ENCODE results near the gene IRX5.

Gene IRX5

GRCh38 chr16:54933281-54934011, 2.8 kb downstream of the IRX5 start:
- H3K27me3 ChIP-seq: peaks cover 71 to 91% (median 85%) of the 10 kb centered on the region in 11 experiments
- no peak overlapping the region for H3K27ac ChIP-seq
- TF ChIP-seq Cebpa-rat (IDR thresholded peaks at IDR 0.05): no peak
- H3K4me3 ChIP-seq: peak overlapping the region in 5 of 10 experiments; percentile 12 to 23 (median 21); a peak in 6 of 20 replicates
- peaks cover 36 to 54% (median 45%) of the 10 kb centered on the region in 10 experiments for H3K4me1 ChIP-seq
- H3K9me3 ChIP-seq (replicated peaks in 1 of 11): peaks cover 0 to 16% (median 14%) of the 10 kb centered on the region in 11 experiments; a peak in 14 of 22 replicates
- no peak overlapping the region for H3K9ac ChIP-seq
- H3K36me3 ChIP-seq: no peaks in the 10 kb centered on the region
- H4K20me1 ChIP-seq: peaks cover 6 to 75% (median 67%) of the 10 kb centered on the region in 11 experiments; a peak in 20 of 22 replicates
- H3K4me2 ChIP-seq: peak overlapping the region in 7 of 11 experiments; percentile 4 to 76 (median 23); a peak in 9 of 22 replicates

- H3K4me2 ChIP-seq: 0 out of 22 replicates have a peak overlapping the region, but pooled peaks of 1 of the 11 experiments have one; percentile 25
- no peaks in the 10 kb centered on the region for H3K36me3 ChIP-seq
- H3K9ac ChIP-seq: no peak overlapping the region
- TF ChIP-seq Cebpa-rat (IDR thresholded peaks at IDR 0.05): no peak
- peaks cover 0 to 16% (median 14%) of the 10 kb centered on the region in 11 experiments; a peak in 14 of 22 replicates for H3K9me3 ChIP-seq (replicated peaks in 1 of 11)
- no peak overlapping the region for H3K27ac ChIP-seq
- H3K4me3 ChIP-seq: no peak overlapping the region
- peaks cover 84 to 98% (median 96%) of the 10 kb centered on the region in 11 experiments for H3K27me3 ChIP-seq
- peaks cover 6 to 87% (median 80%) of the 10 kb centered on the region in 11 experiments; a peak in 20 of 22 replicates for H4K20me1 ChIP-seq
- H3K4me1 ChIP-seq: peaks cover 34 to 59% (median 51%) of the 10 kb centered on the region in 10 experiments
Observed at GRCh38 chr16:54934481-54935265, 4.0 kb downstream of the IRX5 start.

GRCh38 chr16:54935266-54935968, 4.8 kb downstream of the IRX5 start:
- H3K27me3 ChIP-seq: peaks cover 91 to 99% (median 98%) of the 10 kb centered on the region in 11 experiments
- no peak for TF ChIP-seq Cebpa-rat (IDR thresholded peaks at IDR 0.05)
- H3K9me3 ChIP-seq (replicated peaks in 1 of 11): peaks cover 0 to 16% (median 14%) of the 10 kb centered on the region in 11 experiments; a peak in 14 of 22 replicates
- H3K36me3 ChIP-seq: no peaks in the 10 kb centered on the region
- no peak overlapping the region for H3K9ac ChIP-seq
- no peak overlapping the region for H3K4me3 ChIP-seq
- peaks cover 28 to 57% (median 46%) of the 10 kb centered on the region in 10 experiments for H3K4me1 ChIP-seq
- H4K20me1 ChIP-seq: peaks cover 6 to 93% (median 87%) of the 10 kb centered on the region in 11 experiments; a peak in 20 of 22 replicates
- H3K4me2 ChIP-seq: 0 out of 22 replicates have a peak overlapping the region, but pooled peaks of 1 of the 11 experiments have one; percentile 25
- H3K27ac ChIP-seq: no peak overlapping the region

- no peak for TF ChIP-seq Cebpa-rat (IDR thresholded peaks at IDR 0.05)
- peaks cover 28 to 56% (median 44%) of the 10 kb centered on the region in 10 experiments for H3K4me1 ChIP-seq
- H3K4me3 ChIP-seq: peak overlapping the region in 8 of 10 experiments; percentile 38 to 56 (median 46); a peak in 13 of 20 replicates
- no peak overlapping the region for H3K9ac ChIP-seq
- no peak overlapping the region for H3K27ac ChIP-seq
- H3K27me3 ChIP-seq: peaks cover 99 to 100% (median 100%) of the 10 kb centered on the region in 11 experiments
- no peaks in the 10 kb centered on the region for H3K36me3 ChIP-seq
- H4K20me1 ChIP-seq: peaks cover 6 to 91% (median 86%) of the 10 kb centered on the region in 11 experiments; a peak in 20 of 22 replicates
- H3K9me3 ChIP-seq (replicated peaks in 1 of 11): peaks cover 0 to 16% (median 14%) of the 10 kb centered on the region in 11 experiments; a peak in 14 of 22 replicates
- H3K4me2 ChIP-seq: peak overlapping the region; percentile 54 to 91 (median 81)
Observed at GRCh38 chr16:54936201-54936978, 5.7 kb downstream of the IRX5 start.

GRCh38 chr16:54936979-54937670, 6.5 kb downstream of the IRX5 start:
- Histone ChIP-seq H3K4me3 (peak overlapping the region; percentile 20 to 56 (median 46); a peak in 19 of 20 replicates), H3K9me3 (replicated peaks in 1 of 11) (peaks cover 0 to 12% (median 11%) of the 10 kb centered on the region in 11 experiments; a peak in 14 of 22 replicates), H3K27ac (no peak overlapping the region), H3K4me1 (peaks cover 25 to 49% (median 37%) of the 10 kb centered on the region in 10 experiments), H4K20me1 (peaks cover 6 to 84% (median 81%) of the 10 kb centered on the region in 11 experiments; a peak in 20 of 22 replicates), H3K9ac (peak overlapping the region in 1 of 11 experiments; percentile 17; a peak in 1 of 22 replicates), H3K27me3 (peaks cover 95 to 100% (median 100%) of the 10 kb centered on the region in 11 experiments), H3K4me2 (peak overlapping the region; percentile 54 to 91 (median 81)), H3K36me3 (no peaks in the 10 kb centered on the region)
- TF ChIP-seq Cebpa-rat (IDR thresholded peaks at IDR 0.05): no peak

- TF ChIP-seq Cebpa-rat (IDR thresholded peaks at IDR 0.05): no peak
- H3K4me3 ChIP-seq: peak overlapping the region in 9 of 10 experiments; percentile 32 to 56 (median 46); a peak in 14 of 20 replicates
- H3K4me2 ChIP-seq: peak overlapping the region; percentile 54 to 91 (median 81)
- H3K9me3 ChIP-seq (replicated peaks in 1 of 11): peaks cover 0 to 6% (median 4%) of the 10 kb centered on the region in 11 experiments; a peak in 14 of 22 replicates
- H3K36me3 ChIP-seq: no peaks in the 10 kb centered on the region
- peaks cover 6 to 77% (median 75%) of the 10 kb centered on the region in 11 experiments; a peak in 20 of 22 replicates for H4K20me1 ChIP-seq
- H3K27ac ChIP-seq: no peak overlapping the region
- H3K4me1 ChIP-seq: peaks cover 25 to 47% (median 36%) of the 10 kb centered on the region in 10 experiments
- H3K27me3 ChIP-seq: peaks cover 91 to 100% (median 99%) of the 10 kb centered on the region in 11 experiments
- H3K9ac ChIP-seq: no peak overlapping the region
Observed at GRCh38 chr16:54937671-54938211, 7.1 kb downstream of the IRX5 start.
